K562 (cell line): ENCODE results near the gene LRRC3C. TPM values are rescaled to one million over a fixed set of nuclear protein-coding genes. Genes with fewer than 3 reads are reported as not detected.

ENCODE experiments used
- CHD2 ChIP-seq: IDR thresholded peaks from 2 replicates; pipeline ENCODE4 v1.6.1; 2011; ENCODE audit warnings: low read depth, low read length
- ETV1 ChIP-seq: fragments of 450-650 bp; conservative IDR thresholded peaks from 2 replicates; pipeline ENCODE4 v1.6.1; 2016; ENCODE audit warnings: missing genetic modification characterization, control low read depth, low read depth, missing compliant biosample characterization
- MAFG ChIP-seq: fragments of 450-650 bp; conservative IDR thresholded peaks from 2 replicates; pipeline ENCODE4 v1.6.1; 2016; ENCODE audit warnings: missing genetic modification characterization, missing compliant biosample characterization
- PCBP2 ChIP-seq: fragments of 200-400 bp; formaldehyde crosslinking; IDR thresholded peaks from 2 replicates; pipeline ENCODE4 v1.6.1; 2018; ENCODE audit warnings: low read length, low read depth, mild to moderate bottlenecking, moderate library complexity; ENCODE audit not compliant: poor library complexity, severe bottlenecking
- RBM34 ChIP-seq: fragments of 200-400 bp; formaldehyde crosslinking; IDR thresholded peaks from 2 replicates; pipeline ENCODE4 v1.6.1; 2018; ENCODE audit warnings: low read length, borderline replicate concordance; ENCODE audit not compliant: insufficient read depth
- RFX5 ChIP-seq: IDR thresholded peaks from 2 replicates; pipeline ENCODE4 v1.6.1; 2011; ENCODE audit warnings: low read depth, mild to moderate bottlenecking, improper control_type of control experiment, low read length
- SRF ChIP-seq, 2 experiments: fragments of 250-450, 450-650 bp in 1 of 2; sonication (Bioruptor Pico) in 1 of 2; sonication (generic) in 1 of 2; formaldehyde crosslinking; IDR thresholded peaks; 2 replicates each; pipeline versions ENCODE4 v1.5.0 to v1.5.1; 2020 to 2022; ENCODE audit warnings: mild to moderate bottlenecking in 1 of 2, missing genetic modification reagents in 1 of 2
- ZNF830 ChIP-seq: fragments of 250-450 bp; sonication (Bioruptor Pico); IDR thresholded peaks from 2 replicates; pipeline ENCODE4 v1.5.0; 2021; ENCODE audit warnings: mild to moderate bottlenecking
- polyA plus RNA-seq, 8 experiments: library from polyadenylated mRNA; depleted of rRNA in 4 of 8; stranded (reverse) in 5 of 8; unstranded in 3 of 8; fragments of >200 nt; fragmentation: Nextera tagmentation in 2 of 8; fragmentation: Illumina TruSeq in 1 of 8; extraction: Ambion mirVana in 2 of 8; extraction: Trizol in 1 of 8; gene quantifications; 2 replicates each; pipeline versions ENCODE4 v1.2.1 to v1.2.3, GENCODE V29; 2011 to 2014; ENCODE audit warnings: inconsistent platforms in 1 of 8, missing spikeins in 1 of 8
- total RNA-seq, 7 experiments: library from RNA; depleted of rRNA in 6 of 7; stranded (reverse); fragments of >200 nt in 6 of 7; fragmentation: Illumina TruSeq in 2 of 7; extraction: Trizol in 2 of 7; gene quantifications; 2 replicates each; pipeline versions ENCODE4 v1.2.1 to v1.2.3, GENCODE V29; 2011 to 2021; ENCODE audit warnings: low replicate concordance in 1 of 7
- TF ChIP-seq, protein P1 (sequence below): fragments of 250-450 bp; sonication (Bioruptor Pico); IDR thresholded peaks from 2 replicates; pipeline ENCODE4 v1.9.0; 2021; ENCODE audit warnings: mild to moderate bottlenecking
- TF ChIP-seq, protein P2 (sequence below): IDR thresholded peaks from 2 replicates; pipeline ENCODE4 v1.6.1; 2014; ENCODE audit warnings: antibody characterized with exemption
- TF ChIP-seq, protein P3 (sequence below): sonication (generic); formaldehyde crosslinking; IDR thresholded peaks from 2 replicates; pipeline ENCODE4 v1.8.0; 2022; ENCODE audit warnings: mild to moderate bottlenecking, missing genetic modification reagents
- TF ChIP-seq, protein P4 (sequence below): fragments of 450-650 bp; IDR thresholded peaks from 2 replicates; pipeline ENCODE4 v1.6.1; 2016; ENCODE audit warnings: mild to moderate bottlenecking, moderate library complexity

Gene LRRC3C
- total and polyA plus RNA-seq, 9 of the 15 experiments (the other 6 are each of a cell fraction or from before 2014, with no cell fraction given), result not detected

DNA sequence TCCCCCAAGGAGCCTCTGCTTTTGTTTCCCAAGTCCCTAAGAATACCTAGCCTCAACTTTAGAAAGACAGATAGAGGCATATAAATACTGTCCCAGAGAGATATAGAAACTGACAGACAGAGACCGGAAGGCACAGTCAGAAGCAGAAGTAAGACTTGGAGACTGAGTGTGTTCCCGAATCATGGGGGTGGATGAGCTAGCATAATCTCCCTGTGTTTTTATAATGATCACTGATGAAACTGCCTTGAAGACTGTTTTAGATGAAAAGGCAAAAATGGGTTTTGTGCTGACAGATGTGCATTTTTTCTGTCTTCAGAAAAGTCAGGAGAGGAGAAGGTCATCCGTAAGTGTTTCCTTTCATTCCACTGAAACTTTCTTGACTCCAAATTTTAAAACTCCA is 44.7 kb downstream of the LRRC3C start (continued):
- TF ChIP-seq ETV1 (tag) (peak; percentile 67), ZNF830 (CRISPR knock-in tag) (no peak), RBM34 (no peak), RFX5 (no peak), PCBP2 (no peak), MAFG (tag) (peak; percentile 84), CHD2 (no peak), SRF (CRISPR knock-in tag; IDR thresholded peaks at IDR 0.05) (no peak)
- TF ChIP-seq, protein P1, sequence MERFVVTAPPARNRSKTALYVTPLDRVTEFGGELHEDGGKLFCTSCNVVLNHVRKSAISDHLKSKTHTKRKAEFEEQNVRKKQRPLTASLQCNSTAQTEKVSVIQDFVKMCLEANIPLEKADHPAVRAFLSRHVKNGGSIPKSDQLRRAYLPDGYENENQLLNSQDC (CRISPR knock-in tag), result no peak
- TF ChIP-seq, protein P2, sequence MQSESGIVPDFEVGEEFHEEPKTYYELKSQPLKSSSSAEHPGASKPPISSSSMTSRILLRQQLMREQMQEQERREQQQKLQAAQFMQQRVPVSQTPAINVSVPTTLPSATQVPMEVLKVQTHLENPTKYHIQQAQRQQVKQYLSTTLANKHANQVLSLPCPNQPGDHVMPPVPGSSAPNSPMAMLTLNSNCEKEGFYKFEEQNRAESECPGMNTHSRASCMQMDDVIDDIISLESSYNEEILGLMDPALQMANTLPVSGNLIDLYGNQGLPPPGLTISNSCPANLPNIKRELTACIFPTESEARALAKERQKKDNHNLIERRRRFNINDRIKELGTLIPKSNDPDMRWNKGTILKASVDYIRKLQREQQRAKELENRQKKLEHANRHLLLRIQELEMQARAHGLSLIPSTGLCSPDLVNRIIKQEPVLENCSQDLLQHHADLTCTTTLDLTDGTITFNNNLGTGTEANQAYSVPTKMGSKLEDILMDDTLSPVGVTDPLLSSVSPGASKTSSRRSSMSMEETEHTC, result no peak
- TF ChIP-seq, protein P3, sequence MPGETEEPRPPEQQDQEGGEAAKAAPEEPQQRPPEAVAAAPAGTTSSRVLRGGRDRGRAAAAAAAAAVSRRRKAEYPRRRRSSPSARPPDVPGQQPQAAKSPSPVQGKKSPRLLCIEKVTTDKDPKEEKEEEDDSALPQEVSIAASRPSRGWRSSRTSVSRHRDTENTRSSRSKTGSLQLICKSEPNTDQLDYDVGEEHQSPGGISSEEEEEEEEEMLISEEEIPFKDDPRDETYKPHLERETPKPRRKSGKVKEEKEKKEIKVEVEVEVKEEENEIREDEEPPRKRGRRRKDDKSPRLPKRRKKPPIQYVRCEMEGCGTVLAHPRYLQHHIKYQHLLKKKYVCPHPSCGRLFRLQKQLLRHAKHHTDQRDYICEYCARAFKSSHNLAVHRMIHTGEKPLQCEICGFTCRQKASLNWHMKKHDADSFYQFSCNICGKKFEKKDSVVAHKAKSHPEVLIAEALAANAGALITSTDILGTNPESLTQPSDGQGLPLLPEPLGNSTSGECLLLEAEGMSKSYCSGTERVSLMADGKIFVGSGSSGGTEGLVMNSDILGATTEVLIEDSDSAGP (CRISPR knock-in tag), result no peak
- TF ChIP-seq, protein P4, sequence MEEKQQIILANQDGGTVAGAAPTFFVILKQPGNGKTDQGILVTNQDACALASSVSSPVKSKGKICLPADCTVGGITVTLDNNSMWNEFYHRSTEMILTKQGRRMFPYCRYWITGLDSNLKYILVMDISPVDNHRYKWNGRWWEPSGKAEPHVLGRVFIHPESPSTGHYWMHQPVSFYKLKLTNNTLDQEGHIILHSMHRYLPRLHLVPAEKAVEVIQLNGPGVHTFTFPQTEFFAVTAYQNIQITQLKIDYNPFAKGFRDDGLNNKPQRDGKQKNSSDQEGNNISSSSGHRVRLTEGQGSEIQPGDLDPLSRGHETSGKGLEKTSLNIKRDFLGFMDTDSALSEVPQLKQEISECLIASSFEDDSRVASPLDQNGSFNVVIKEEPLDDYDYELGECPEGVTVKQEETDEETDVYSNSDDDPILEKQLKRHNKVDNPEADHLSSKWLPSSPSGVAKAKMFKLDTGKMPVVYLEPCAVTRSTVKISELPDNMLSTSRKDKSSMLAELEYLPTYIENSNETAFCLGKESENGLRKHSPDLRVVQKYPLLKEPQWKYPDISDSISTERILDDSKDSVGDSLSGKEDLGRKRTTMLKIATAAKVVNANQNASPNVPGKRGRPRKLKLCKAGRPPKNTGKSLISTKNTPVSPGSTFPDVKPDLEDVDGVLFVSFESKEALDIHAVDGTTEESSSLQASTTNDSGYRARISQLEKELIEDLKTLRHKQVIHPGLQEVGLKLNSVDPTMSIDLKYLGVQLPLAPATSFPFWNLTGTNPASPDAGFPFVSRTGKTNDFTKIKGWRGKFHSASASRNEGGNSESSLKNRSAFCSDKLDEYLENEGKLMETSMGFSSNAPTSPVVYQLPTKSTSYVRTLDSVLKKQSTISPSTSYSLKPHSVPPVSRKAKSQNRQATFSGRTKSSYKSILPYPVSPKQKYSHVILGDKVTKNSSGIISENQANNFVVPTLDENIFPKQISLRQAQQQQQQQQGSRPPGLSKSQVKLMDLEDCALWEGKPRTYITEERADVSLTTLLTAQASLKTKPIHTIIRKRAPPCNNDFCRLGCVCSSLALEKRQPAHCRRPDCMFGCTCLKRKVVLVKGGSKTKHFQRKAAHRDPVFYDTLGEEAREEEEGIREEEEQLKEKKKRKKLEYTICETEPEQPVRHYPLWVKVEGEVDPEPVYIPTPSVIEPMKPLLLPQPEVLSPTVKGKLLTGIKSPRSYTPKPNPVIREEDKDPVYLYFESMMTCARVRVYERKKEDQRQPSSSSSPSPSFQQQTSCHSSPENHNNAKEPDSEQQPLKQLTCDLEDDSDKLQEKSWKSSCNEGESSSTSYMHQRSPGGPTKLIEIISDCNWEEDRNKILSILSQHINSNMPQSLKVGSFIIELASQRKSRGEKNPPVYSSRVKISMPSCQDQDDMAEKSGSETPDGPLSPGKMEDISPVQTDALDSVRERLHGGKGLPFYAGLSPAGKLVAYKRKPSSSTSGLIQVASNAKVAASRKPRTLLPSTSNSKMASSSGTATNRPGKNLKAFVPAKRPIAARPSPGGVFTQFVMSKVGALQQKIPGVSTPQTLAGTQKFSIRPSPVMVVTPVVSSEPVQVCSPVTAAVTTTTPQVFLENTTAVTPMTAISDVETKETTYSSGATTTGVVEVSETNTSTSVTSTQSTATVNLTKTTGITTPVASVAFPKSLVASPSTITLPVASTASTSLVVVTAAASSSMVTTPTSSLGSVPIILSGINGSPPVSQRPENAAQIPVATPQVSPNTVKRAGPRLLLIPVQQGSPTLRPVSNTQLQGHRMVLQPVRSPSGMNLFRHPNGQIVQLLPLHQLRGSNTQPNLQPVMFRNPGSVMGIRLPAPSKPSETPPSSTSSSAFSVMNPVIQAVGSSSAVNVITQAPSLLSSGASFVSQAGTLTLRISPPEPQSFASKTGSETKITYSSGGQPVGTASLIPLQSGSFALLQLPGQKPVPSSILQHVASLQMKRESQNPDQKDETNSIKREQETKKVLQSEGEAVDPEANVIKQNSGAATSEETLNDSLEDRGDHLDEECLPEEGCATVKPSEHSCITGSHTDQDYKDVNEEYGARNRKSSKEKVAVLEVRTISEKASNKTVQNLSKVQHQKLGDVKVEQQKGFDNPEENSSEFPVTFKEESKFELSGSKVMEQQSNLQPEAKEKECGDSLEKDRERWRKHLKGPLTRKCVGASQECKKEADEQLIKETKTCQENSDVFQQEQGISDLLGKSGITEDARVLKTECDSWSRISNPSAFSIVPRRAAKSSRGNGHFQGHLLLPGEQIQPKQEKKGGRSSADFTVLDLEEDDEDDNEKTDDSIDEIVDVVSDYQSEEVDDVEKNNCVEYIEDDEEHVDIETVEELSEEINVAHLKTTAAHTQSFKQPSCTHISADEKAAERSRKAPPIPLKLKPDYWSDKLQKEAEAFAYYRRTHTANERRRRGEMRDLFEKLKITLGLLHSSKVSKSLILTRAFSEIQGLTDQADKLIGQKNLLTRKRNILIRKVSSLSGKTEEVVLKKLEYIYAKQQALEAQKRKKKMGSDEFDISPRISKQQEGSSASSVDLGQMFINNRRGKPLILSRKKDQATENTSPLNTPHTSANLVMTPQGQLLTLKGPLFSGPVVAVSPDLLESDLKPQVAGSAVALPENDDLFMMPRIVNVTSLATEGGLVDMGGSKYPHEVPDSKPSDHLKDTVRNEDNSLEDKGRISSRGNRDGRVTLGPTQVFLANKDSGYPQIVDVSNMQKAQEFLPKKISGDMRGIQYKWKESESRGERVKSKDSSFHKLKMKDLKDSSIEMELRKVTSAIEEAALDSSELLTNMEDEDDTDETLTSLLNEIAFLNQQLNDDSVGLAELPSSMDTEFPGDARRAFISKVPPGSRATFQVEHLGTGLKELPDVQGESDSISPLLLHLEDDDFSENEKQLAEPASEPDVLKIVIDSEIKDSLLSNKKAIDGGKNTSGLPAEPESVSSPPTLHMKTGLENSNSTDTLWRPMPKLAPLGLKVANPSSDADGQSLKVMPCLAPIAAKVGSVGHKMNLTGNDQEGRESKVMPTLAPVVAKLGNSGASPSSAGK, result no peak
